WTC11 (cell line): ENCODE results near the gene ABCC6. TPM values are rescaled to one million over a fixed set of nuclear protein-coding genes. Genes with fewer than 3 reads are reported as not detected.
A peak's percentile ranks its signal among the peaks of the same experiment; 100 is the strongest.

Source experiments
- ATAC-seq: fragments of 200-7000 bp; cut with Tn5 transposase; 2 replicates; pipeline ENCODE4 v1.10.0; 2021; ENCODE audit warnings: mild to moderate bottlenecking, moderate library complexity
- CTCF ChIA-PET: fragments of 300-600 bp; sonication (Branson Sonifier 250); formaldehyde crosslinking; loops from one replicate; lab custom pipeline; 2021; ENCODE audit warnings: antibody characterized with exemption; lab: Charles Lee
- POLR2A ChIA-PET: fragments of 350-600 bp; sonication (Branson Sonifier 250); formaldehyde crosslinking; loops from one replicate; lab custom pipeline; 2021; ENCODE audit warnings: antibody characterized with exemption; lab: Charles Lee
- DNase-seq: peaks from one replicate; pipeline ENCODE4 v3.0.0; 2021; ENCODE audit warnings: low spot score
- H3K27ac Mint-ChIP-seq: 2 replicates; pipeline ENCODE4 v1.8.0; 2021; ENCODE audit warnings: mixed read lengths
- H3K27me3 Mint-ChIP-seq: 2 replicates; pipeline ENCODE4 v1.8.0; 2021; ENCODE audit warnings: low read depth, mild to moderate bottlenecking, moderate library complexity, mixed read lengths
- H3K36me3 Mint-ChIP-seq: 2 replicates; pipeline ENCODE4 v1.8.0; 2021; ENCODE audit warnings: mixed read lengths
- H3K4me1 Mint-ChIP-seq: 2 replicates; pipeline ENCODE4 v1.8.0; 2022; ENCODE audit warnings: mixed read lengths
- H3K4me3 Mint-ChIP-seq: 2 replicates; pipeline ENCODE4 v1.8.0; 2021; ENCODE audit warnings: mild to moderate bottlenecking, moderate library complexity, mixed read lengths
- H3K9me3 Mint-ChIP-seq: 2 replicates; pipeline ENCODE4 v1.8.0; 2021; ENCODE audit warnings: mixed read lengths
- CREB1 ChIP-seq: sonication (generic); formaldehyde crosslinking; IDR thresholded peaks from 2 replicates; pipeline ENCODE4 v1.8.0; 2023; ENCODE audit warnings: mild to moderate bottlenecking, missing genetic modification reagents
- CTCF ChIP-seq: fragments of 200-600 bp; IDR thresholded peaks from 2 replicates; pipeline ENCODE4 v1.8.0; 2022; ENCODE audit warnings: antibody characterized with exemption
- ETV6 ChIP-seq: sonication (generic); formaldehyde crosslinking; IDR thresholded peaks from 2 replicates; pipeline ENCODE4 v1.8.1; 2022; ENCODE audit warnings: mild to moderate bottlenecking, missing genetic modification reagents
- KAT7 ChIP-seq: sonication (generic); formaldehyde crosslinking; IDR thresholded peaks from 2 replicates; pipeline ENCODE4 v1.8.1; 2023; ENCODE audit warnings: missing genetic modification reagents, mild to moderate bottlenecking, borderline replicate concordance
- MAX ChIP-seq: sonication (generic); formaldehyde crosslinking; IDR thresholded peaks from 2 replicates; pipeline ENCODE4 v1.8.0; 2022; ENCODE audit warnings: mild to moderate bottlenecking, missing genetic modification reagents
- MYBL2 ChIP-seq: sonication (generic); formaldehyde crosslinking; IDR thresholded peaks from 2 replicates; pipeline ENCODE4 v1.8.1; 2023; ENCODE audit warnings: mild to moderate bottlenecking, moderate library complexity, missing genetic modification reagents
- NFYB ChIP-seq: sonication (generic); formaldehyde crosslinking; conservative IDR thresholded peaks from 2 replicates; pipeline ENCODE4 v1.8.0; 2022; ENCODE audit warnings: low read depth, missing genetic modification reagents
- RELA ChIP-seq: sonication (generic); formaldehyde crosslinking; IDR thresholded peaks from 2 replicates; pipeline ENCODE4 v1.8.1; 2022; ENCODE audit warnings: missing genetic modification reagents, mild to moderate bottlenecking, borderline replicate concordance
- SOX15 ChIP-seq: fragments of 250-450 bp; sonication (Bioruptor Pico); IDR thresholded peaks from 2 replicates; pipeline ENCODE4 v1.9.0; 2021; ENCODE audit warnings: mild to moderate bottlenecking
- USF1 ChIP-seq: sonication (generic); formaldehyde crosslinking; IDR thresholded peaks from 2 replicates; pipeline ENCODE4 v1.8.0; 2022; ENCODE audit warnings: mild to moderate bottlenecking, missing genetic modification reagents
- USF2 ChIP-seq: sonication (generic); formaldehyde crosslinking; IDR thresholded peaks from 2 replicates; pipeline ENCODE4 v1.8.1; 2023; ENCODE audit warnings: mild to moderate bottlenecking, missing genetic modification reagents, moderate library complexity
- ZNF121 ChIP-seq: sonication (generic); formaldehyde crosslinking; IDR thresholded peaks from 2 replicates; pipeline ENCODE4 v1.8.0; 2023; ENCODE audit warnings: missing genetic modification reagents
- ZNF317 ChIP-seq: sonication (generic); formaldehyde crosslinking; IDR thresholded peaks from 2 replicates; pipeline ENCODE4 v1.8.1; 2023; ENCODE audit warnings: low read depth, mild to moderate bottlenecking, moderate library complexity, missing genetic modification reagents, borderline replicate concordance
- ZNF423 ChIP-seq: fragments of 250-450 bp; sonication (Bioruptor Pico); IDR thresholded peaks from 2 replicates; pipeline ENCODE4 v2.1.2; 2022; ENCODE audit warnings: mild to moderate bottlenecking, moderate library complexity
- ZNF671 ChIP-seq: fragments of 250-450 bp; sonication (Bioruptor Pico); IDR thresholded peaks from 2 replicates; pipeline ENCODE4 v1.8.0; 2021; ENCODE audit warnings: mild to moderate bottlenecking
- total RNA-seq: library from RNA; stranded (reverse); gene quantifications from 3 replicates; pipeline ENCODE4 v1.2.3, GENCODE V29; 2021

The ABCC6 gene
- total RNA-seq, 1 experiment from 2014 or later = 1.3 TPM

DNA sequence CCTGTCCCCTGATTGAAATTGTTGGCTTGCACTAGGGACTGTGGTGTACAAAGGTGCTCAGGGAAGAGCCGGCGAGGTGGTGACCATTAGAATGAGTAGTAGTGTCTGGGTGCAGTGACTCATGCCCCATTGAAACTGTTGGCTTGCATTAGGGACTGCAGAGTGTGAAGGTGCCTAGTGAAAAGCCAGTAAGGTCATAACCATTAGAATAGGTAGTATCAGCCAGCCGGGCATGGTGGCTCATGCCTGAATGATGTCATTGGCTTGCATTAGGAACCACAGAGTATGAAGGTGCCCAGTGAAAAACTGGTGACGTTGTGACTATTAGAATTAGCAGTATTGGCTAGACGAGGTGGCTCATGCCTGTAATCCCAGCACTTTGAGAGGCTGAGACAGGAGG lies 78.9 kb downstream of the ABCC6 start:
- no peak for DNase-seq

GRCh38 chr16:16143931-16144330 lies 79.4 kb downstream of the ABCC6 start:
- CTCF ChIA-PET = interaction anchor here (0.6 to 1.6 kb wide), 7 partner anchors 8 to 1236 kb away, joined by 3 to 8 read pairs (median 3); no protein-coding TSS in a partner anchor
- H3K4me1 Mint-ChIP-seq = peaks cover 7% of the 10 kb centered on the region
- H3K27me3 Mint-ChIP-seq = no peaks in the 10 kb centered on the region
- peaks cover 41% of the 10 kb centered on the region for H3K36me3 Mint-ChIP-seq
- ATAC-seq (no peak), DNase-seq (no peak)
- TF ChIP-seq MAX (CRISPR knock-in tag) = no peak
- no peak for TF ChIP-seq ZNF423 (CRISPR knock-in tag)
- no peak for TF ChIP-seq ZNF317 (CRISPR knock-in tag)
- TF ChIP-seq NFYB (CRISPR knock-in tag) = peak; percentile 80
- TF ChIP-seq USF2 (CRISPR knock-in tag) = peak; percentile 82
- TF ChIP-seq USF1 (CRISPR knock-in tag) = peak; percentile 75
- POLR2A ChIA-PET = no interaction called here
- 0 out of 2 replicates have a peak overlapping the region, but pooled peaks have one; percentile 53 for H3K27ac Mint-ChIP-seq
- no peaks in the 10 kb centered on the region for H3K9me3 Mint-ChIP-seq
- H3K4me3 Mint-ChIP-seq = no peak overlapping the region

More for the DNA sequence above, 78.9 kb downstream of the ABCC6 start:
- Mint-ChIP-seq H3K4me3 (no peak overlapping the region), H3K27me3 (no peaks in the 10 kb centered on the region), H3K27ac (peak overlapping the region; percentile 53; the same call in 1 of the 2 replicates), H3K4me1 (peaks cover 7% of the 10 kb centered on the region), H3K9me3 (no peaks in the 10 kb centered on the region), H3K36me3 (peaks cover 39% of the 10 kb centered on the region)
- ATAC-seq = no peak
- no peak for TF ChIP-seq SOX15
- TF ChIP-seq CREB1 = no peak
- no peak for TF ChIP-seq MYBL2 (CRISPR knock-in tag)
- TF ChIP-seq ZNF671 (CRISPR knock-in tag) = no peak
- no peak for TF ChIP-seq KAT7 (CRISPR knock-in tag)
- ChIA-PET POLR2A (no interaction called here), CTCF (interaction anchor here (0.6 kb wide), 1 partner anchor 37 kb away, joined by 3 read pairs; no protein-coding TSS in a partner anchor)

GRCh38 chr16:16143038-16143763 lies 80.1 kb downstream of the ABCC6 start:
- no peaks in the 10 kb centered on the region for H3K9me3 Mint-ChIP-seq
- H3K36me3 Mint-ChIP-seq = peaks cover 48% of the 10 kb centered on the region
- no peak overlapping the region for H3K4me3 Mint-ChIP-seq
- H3K27ac Mint-ChIP-seq = peak overlapping the region; percentile 78; the same call in 1 of the 2 replicates
- peak; percentile 78 for ATAC-seq
- no peaks in the 10 kb centered on the region for H3K27me3 Mint-ChIP-seq
- CTCF ChIA-PET = interaction anchor here (0.6 to 1.6 kb wide), 10 partner anchors 9 to 1236 kb away, joined by 3 to 8 read pairs (median 3); no protein-coding TSS in a partner anchor
- peaks cover 4% of the 10 kb centered on the region for H3K4me1 Mint-ChIP-seq
- POLR2A ChIA-PET = interaction anchor here (0.6 kb wide), 1 partner anchor 27 kb away, joined by 3 read pairs; no protein-coding TSS in a partner anchor
- TF ChIP-seq ETV6 (CRISPR knock-in tag) = no peak
- TF ChIP-seq ZNF121 (CRISPR knock-in tag) = peak; percentile 96
- TF ChIP-seq CTCF = peak; percentile 23; the same call in 1 of the 2 replicates
- TF ChIP-seq RELA (CRISPR knock-in tag) = no peak
- TF ChIP-seq, all 79 proteins: peak for 2
- DNase-seq = peak; percentile 63
